HG02970 (cell line): ENCODE data around the gene EFNA5.

Source experiments
- ATAC-seq: cut with Tn5 transposase; IDR thresholded peaks from one replicate; pipeline ENCODE4 v1.9.1; 2021; ENCODE audit warnings: mild to moderate bottlenecking, moderate library complexity, moderate number of reproducible peaks; ENCODE audit not compliant: unreplicated experiment, low FRiP score

The EFNA5 gene

GRCh38 chr5:107576736-107577393 lies 93.9 kb downstream of the EFNA5 start:
- no peak for ATAC-seq

GRCh38 chr5:107576155-107576554 lies 94.6 kb downstream of the EFNA5 start:
- no peak for ATAC-seq

GRCh38 chr5:107574287-107574686 lies 96.5 kb downstream of the EFNA5 start:
- ATAC-seq, result no peak

- no peak for ATAC-seq
Measured at GRCh38 chr5:107572715-107573368, 97.9 kb downstream of the EFNA5 start.

GRCh38 chr5:107571621-107572536 lies 98.9 kb downstream of the EFNA5 start:
- ATAC-seq, result peak; percentile 71

- peak; percentile 77 for ATAC-seq
Measured at GRCh38 chr5:107570805-107571531, 99.8 kb downstream of the EFNA5 start.

- no peak for ATAC-seq
Measured at GRCh38 chr5:107570181-107570580, 100.6 kb downstream of the EFNA5 start.

- ATAC-seq, result no peak
Measured at GRCh38 chr5:107567901-107568671, 102.7 kb downstream of the EFNA5 start.

- ATAC-seq, result no peak
Measured at GRCh38 chr5:107566986-107567385, 103.8 kb downstream of the EFNA5 start.

- ATAC-seq, result no peak
Measured at GRCh38 chr5:107565791-107566767, 104.7 kb downstream of the EFNA5 start.

- ATAC-seq, result no peak
Measured at GRCh38 chr5:107564931-107565372, 105.8 kb downstream of the EFNA5 start.

- ATAC-seq, result no peak
Measured at GRCh38 chr5:107563959-107564544, 106.7 kb downstream of the EFNA5 start.

- no peak for ATAC-seq
Measured at GRCh38 chr5:107560377-107560776, 110.4 kb downstream of the EFNA5 start.

GRCh38 chr5:107558823-107559375 lies 111.8 kb downstream of the EFNA5 start:
- ATAC-seq, result no peak

GRCh38 chr5:107557051-107557658 lies 113.6 kb downstream of the EFNA5 start:
- no peak for ATAC-seq

GRCh38 chr5:107556575-107556974 lies 114.2 kb downstream of the EFNA5 start:
- ATAC-seq, result no peak

- no peak for ATAC-seq
Measured at GRCh38 chr5:107555425-107556090, 115.2 kb downstream of the EFNA5 start.
